GM19099 (cell line): ENCODE measurements around the gene CCR3.

Experiments used
- POLR2A ChIP-seq: IDR thresholded peaks from 3 replicates; pipeline ENCODE4 v1.6.1; 2011; ENCODE audit warnings: low read depth; ENCODE audit not compliant: insufficient read length; ENCODE audit errors: extremely low read depth

The CCR3 gene

GRCh38 chr3:46239301-46239938, 2.8 kb upstream of the CCR3 start:
- no peak for TF ChIP-seq POLR2A

- no peak for TF ChIP-seq POLR2A
Observed at GRCh38 chr3:46239952-46240351, 2.3 kb upstream of the CCR3 start.

GRCh38 chr3:46243560-46243959, 1.3 kb downstream of the CCR3 start:
- TF ChIP-seq POLR2A = no peak

GRCh38 chr3:46245146-46245545, 2.9 kb downstream of the CCR3 start:
- TF ChIP-seq POLR2A = no peak

GRCh38 chr3:46252980-46253379, 10.7 kb downstream of the CCR3 start:
- TF ChIP-seq POLR2A = no peak

- TF ChIP-seq POLR2A = no peak
Observed at GRCh38 chr3:46258525-46258924, 16.3 kb downstream of the CCR3 start.

GRCh38 chr3:46261926-46262594, 19.8 kb downstream of the CCR3 start:
- TF ChIP-seq POLR2A = no peak

- no peak for TF ChIP-seq POLR2A
Observed at GRCh38 chr3:46264002-46264401, 21.7 kb downstream of the CCR3 start.

GRCh38 chr3:46266598-46266997, 24.3 kb downstream of the CCR3 start:
- no peak for TF ChIP-seq POLR2A

GRCh38 chr3:46269556-46269955, 27.3 kb downstream of the CCR3 start:
- no peak for TF ChIP-seq POLR2A

- no peak for TF ChIP-seq POLR2A
Observed at GRCh38 chr3:46270474-46270873, 28.2 kb downstream of the CCR3 start.

- no peak for TF ChIP-seq POLR2A
Observed at GRCh38 chr3:46271209-46271745, 29.0 kb downstream of the CCR3 start.

GRCh38 chr3:46272028-46272451, 29.8 kb downstream of the CCR3 start:
- no peak for TF ChIP-seq POLR2A

- TF ChIP-seq POLR2A = no peak
Observed at GRCh38 chr3:46276497-46277099, 34.3 kb downstream of the CCR3 start.

- no peak for TF ChIP-seq POLR2A
Observed at GRCh38 chr3:46277476-46277875, 35.2 kb downstream of the CCR3 start.
